ENCODE results near the gene SLC25A6.
"Not testable (repeated sequence)": the region's sequence is repeated elsewhere in the genome, so short reads cannot be mapped to it uniquely, and the experiment has no call there.

The SLC25A6 gene

DNA sequence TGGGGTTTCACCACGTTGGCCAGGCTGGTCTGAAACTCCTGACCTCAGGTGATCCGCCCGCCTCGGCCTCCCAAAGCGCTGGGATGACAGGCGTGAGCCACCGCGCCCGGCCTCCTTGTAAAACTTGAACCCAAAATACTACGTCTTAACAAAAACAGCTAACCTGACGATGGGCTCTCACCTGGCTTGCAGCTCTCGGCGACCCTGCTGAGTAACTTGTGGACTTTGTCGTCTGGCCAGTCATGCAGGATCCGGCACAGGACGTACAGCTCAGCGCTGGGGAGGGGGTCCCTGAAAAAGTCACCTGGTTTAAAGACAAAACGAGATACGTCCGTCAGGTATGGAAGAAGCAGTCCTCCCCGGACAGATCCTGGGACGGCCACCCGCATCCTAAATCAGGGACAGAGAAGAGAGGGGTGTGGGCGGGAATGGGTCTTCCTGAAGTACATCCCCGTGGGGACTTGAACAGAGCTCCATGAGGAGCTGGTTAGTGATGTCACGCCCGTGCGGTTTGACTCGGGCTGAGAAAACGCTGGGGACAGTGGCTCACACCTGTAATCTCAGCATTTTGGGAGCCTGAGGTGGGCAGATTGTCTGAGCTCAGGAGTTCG, 20.7 kb upstream of the SLC25A6 start:
- DNase-seq (ENCODE audit: low read depth), result no peak

DNA sequence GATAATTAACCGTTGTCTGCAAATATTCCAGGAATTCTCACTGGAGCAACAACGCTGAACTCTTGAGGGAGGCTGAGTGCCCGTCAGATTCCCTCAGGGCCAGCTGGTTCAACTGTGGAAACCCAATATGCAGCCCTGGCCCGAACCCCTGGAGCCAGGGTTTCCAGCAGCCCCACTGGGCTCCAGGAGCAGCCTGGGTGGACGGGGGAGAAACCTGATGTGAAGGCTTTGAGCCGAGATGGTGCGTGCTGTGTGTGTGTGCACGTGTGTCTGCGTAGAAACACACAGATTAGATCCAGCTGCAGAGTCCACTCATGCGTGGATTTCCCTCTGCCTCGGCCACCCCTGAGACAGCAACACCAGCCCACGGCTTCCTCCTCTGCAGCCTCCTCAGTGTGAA, 19.4 kb upstream of the SLC25A6 start:
- TF ChIP-seq, protein P1, sequence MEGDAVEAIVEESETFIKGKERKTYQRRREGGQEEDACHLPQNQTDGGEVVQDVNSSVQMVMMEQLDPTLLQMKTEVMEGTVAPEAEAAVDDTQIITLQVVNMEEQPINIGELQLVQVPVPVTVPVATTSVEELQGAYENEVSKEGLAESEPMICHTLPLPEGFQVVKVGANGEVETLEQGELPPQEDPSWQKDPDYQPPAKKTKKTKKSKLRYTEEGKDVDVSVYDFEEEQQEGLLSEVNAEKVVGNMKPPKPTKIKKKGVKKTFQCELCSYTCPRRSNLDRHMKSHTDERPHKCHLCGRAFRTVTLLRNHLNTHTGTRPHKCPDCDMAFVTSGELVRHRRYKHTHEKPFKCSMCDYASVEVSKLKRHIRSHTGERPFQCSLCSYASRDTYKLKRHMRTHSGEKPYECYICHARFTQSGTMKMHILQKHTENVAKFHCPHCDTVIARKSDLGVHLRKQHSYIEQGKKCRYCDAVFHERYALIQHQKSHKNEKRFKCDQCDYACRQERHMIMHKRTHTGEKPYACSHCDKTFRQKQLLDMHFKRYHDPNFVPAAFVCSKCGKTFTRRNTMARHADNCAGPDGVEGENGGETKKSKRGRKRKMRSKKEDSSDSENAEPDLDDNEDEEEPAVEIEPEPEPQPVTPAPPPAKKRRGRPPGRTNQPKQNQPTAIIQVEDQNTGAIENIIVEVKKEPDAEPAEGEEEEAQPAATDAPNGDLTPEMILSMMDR (conservative IDR thresholded peaks at IDR 0.05; ENCODE audit: control insufficient read depth, insufficient read depth, low read depth, low read length), result no peak
- no peak overlapping the region for H3K4me3 ChIP-seq (ENCODE audit: control insufficient read depth, low read depth, low read length)
- DNase-seq (ENCODE audit: low read depth), result no peak

More for the DNA sequence above, 20.7 kb upstream of the SLC25A6 start:
- no peak overlapping the region for H3K4me3 ChIP-seq (ENCODE audit: control insufficient read depth, low read depth, low read length)
- TF ChIP-seq, protein P1 (conservative IDR thresholded peaks at IDR 0.05; ENCODE audit: control insufficient read depth, insufficient read depth, low read depth, low read length), result no peak

DNA sequence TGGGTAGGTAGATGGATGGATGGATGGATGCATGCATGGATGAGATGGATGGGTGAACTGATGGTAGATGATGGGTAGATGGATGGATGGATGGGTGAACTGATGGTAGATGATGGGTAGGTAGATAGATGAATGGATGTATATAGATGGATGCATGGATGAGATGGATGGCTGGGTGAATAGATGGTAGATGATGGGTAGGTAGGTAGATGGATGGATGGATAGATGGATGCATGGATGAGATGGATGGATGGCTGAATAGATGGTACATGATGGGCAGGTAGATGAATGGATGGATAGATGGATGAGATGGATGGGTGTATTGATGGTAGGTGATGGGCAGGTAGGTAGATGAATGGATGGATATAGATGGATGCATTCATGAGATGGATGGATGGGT, 15.1 kb upstream of the SLC25A6 start:
- no peak for DNase-seq (ENCODE audit: low read depth)
- TF ChIP-seq, protein P1 (conservative IDR thresholded peaks at IDR 0.05; ENCODE audit: control insufficient read depth, insufficient read depth, low read depth, low read length), result no peak

DNA sequence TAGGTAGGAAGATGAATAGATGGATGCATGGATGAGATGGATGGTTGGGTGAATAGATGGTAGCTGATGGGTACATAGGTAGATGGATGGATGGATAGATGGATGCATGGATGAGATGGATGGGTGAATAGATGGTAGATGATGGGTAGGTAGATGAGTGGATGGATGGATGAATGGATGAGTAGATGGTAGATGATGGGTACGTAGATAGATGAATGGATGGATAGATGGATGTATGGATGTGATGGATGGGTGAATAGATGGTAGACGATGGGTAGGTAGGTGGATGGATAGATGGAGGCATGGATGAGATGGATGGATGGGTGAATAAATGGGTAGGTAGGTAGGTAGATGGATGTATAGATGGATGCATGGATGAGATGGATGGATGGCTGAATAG, 13.9 kb upstream of the SLC25A6 start:
- H3K4me3 ChIP-seq (ENCODE audit: control insufficient read depth, low read depth, low read length); DNase-seq (ENCODE audit: low read depth): not testable (repeated sequence)

More for the DNA sequence above, 15.1 kb upstream of the SLC25A6 start:
- H3K4me3 ChIP-seq (ENCODE audit: control insufficient read depth, low read depth, low read length), result no peak overlapping the region

DNA sequence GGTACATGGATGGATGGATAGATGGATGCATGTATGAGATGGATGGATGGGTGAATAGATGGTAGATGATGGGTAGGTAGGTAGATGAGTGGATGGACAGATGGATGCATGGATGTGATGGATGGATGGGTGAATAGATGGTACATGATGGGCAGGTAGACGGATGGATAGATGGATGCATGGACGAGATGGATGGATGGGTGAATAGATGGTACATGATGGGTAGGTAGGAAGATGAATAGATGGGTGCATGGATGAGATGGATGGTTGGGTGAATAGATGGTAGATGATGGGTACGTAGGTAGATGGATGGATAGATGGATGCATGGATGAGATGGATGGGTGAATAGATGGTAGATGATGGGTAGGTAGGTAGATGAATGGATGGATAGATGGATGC, 12.0 kb upstream of the SLC25A6 start:
- not testable (repeated sequence) for DNase-seq (ENCODE audit: low read depth); H3K4me3 ChIP-seq (ENCODE audit: control insufficient read depth, low read depth, low read length)

DNA sequence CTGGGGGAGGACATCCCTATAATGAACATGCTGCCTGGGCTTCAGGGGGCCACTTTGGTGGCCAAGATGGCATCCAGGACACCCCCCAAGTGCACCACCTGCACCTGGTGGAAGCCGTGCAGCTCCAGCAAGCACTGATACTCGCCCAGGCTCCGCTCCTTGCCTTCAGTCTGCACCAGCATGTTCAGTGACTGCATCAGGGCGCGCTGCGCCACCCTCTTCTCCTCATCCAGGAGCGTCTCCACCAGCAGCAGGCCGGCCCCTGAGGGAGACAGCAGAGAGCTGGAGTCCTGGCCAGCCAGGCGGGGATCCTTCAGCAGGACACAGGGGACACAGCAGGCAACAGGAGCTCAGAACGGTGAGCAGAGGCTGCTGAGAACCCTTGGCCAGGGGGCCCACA, 11.3 kb upstream of the SLC25A6 start:
- DNase-seq (ENCODE audit: low read depth), result no peak
- TF ChIP-seq, protein P1 (conservative IDR thresholded peaks at IDR 0.05; ENCODE audit: control insufficient read depth, insufficient read depth, low read depth, low read length), result no peak
- H3K4me3 ChIP-seq (ENCODE audit: control insufficient read depth, low read depth, low read length), result no peak overlapping the region

DNA sequence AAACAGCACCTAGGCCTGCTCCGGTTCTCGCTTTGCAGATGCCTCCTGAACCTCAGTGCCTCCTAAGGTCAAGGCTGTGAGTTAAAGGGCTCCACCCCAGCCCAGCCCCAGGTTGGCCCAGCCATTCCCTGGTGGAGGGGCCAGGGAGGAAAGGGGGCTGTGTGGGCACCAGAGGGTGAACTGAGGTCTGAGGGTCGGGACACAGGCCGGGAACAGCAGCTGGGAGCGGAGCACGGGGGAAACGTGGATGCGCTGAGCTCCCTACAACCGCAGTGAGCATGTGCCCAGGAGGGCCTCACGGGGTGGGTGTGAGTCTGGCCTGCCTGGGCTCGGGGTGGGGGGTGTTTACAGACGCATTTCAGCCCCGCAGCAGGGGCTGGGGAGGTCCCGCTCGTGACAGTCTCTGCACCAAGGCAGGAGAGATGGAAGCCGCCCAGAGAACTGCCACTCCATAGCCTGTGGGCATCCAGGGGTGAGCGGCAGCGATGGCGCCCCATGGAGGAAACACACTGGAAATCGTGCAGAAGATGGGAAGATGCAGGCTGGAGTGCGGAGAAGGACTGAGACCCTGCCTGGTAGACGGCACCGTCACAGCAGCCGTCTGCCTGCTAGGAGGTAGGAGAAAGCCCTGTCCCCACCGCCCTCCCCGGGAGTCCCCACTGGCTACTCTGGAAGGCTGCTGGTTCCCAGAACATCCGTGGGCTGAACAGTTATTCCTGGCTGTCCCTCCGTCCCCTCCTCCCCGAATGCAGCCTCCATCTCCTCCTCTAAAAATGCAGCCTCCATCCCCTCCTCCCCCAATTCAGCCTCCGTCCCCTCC, 9.9 kb upstream of the SLC25A6 start:
- H3K4me3 ChIP-seq (ENCODE audit: control insufficient read depth, low read depth, low read length), result no peak overlapping the region
- TF ChIP-seq, protein P1 (conservative IDR thresholded peaks at IDR 0.05; ENCODE audit: control insufficient read depth, insufficient read depth, low read depth, low read length), result no peak
- no peak for DNase-seq (ENCODE audit: low read depth)
